Measurements from ENCODE around the gene DPP6. TPM values are rescaled to one million over a fixed set of nuclear protein-coding genes. Genes with fewer than 3 reads are reported as not detected.

DPP6 gene
- total and polyA plus RNA-seq, 9 of the 15 experiments (the other 6 are each of a cell fraction or from before 2014, with no cell fraction given): not detected

- no peak for TF ChIP-seq REST (IDR thresholded peaks at IDR 0.05; ENCODE audit: borderline replicate concordance)
- TF ChIP-seq REST (CRISPR knock-in tag; IDR thresholded peaks at IDR 0.05; ENCODE audit: low read depth): no peak
- TF ChIP-seq CEBPZ (IDR thresholded peaks at IDR 0.05; ENCODE audit: borderline replicate concordance, low read depth, low read length): no peak
- no peak for TF ChIP-seq XRCC5 (IDR thresholded peaks at IDR 0.05; ENCODE audit: low read depth, low read length)
- no peak for TF ChIP-seq FOS (IDR thresholded peaks at IDR 0.05; ENCODE audit: extremely low read depth, insufficient read length)
- TF ChIP-seq KHSRP (IDR thresholded peaks at IDR 0.05): no peak
- no peak for TF ChIP-seq ZNF384 (IDR thresholded peaks at IDR 0.05; ENCODE audit: low read depth, low read length)
- no peak for TF ChIP-seq ATF6 (CRISPR knock-in tag; IDR thresholded peaks at IDR 0.05)
- TF ChIP-seq ZNF239 (CRISPR knock-in tag; IDR thresholded peaks at IDR 0.05): no peak
- TF ChIP-seq ZNF274 (IDR thresholded peaks at IDR 0.05; ENCODE audit: borderline replicate concordance, low read depth, low read length): no peak
- TF ChIP-seq FOXK2 (conservative IDR thresholded peaks at IDR 0.05 in 1 of 2, IDR thresholded peaks at IDR 0.05 in 1 of 2; ENCODE audit: low read depth in 2 of 2): no peak
- no peak for TF ChIP-seq HINFP (tag; conservative IDR thresholded peaks at IDR 0.05; ENCODE audit: low read depth)
- TF ChIP-seq HNRNPK (IDR thresholded peaks at IDR 0.05; ENCODE audit: low read depth, low read length, poor library complexity, severe bottlenecking): no peak
- no peak for TF ChIP-seq KLF16 (IDR thresholded peaks at IDR 0.05)
Observed at GRCh38 chr7:154677454-154677853, 625.3 kb downstream of the DPP6 start (continued).
